Activated naive CD4-positive, alpha-beta T cell treated with anti-CD3 and anti-CD28 coated beads, Interleukin-2, amount 50 U/mL, for 72 hours (primary cell): Measurements from ENCODE around the gene OCRL. TPM values are rescaled to one million over a fixed set of nuclear protein-coding genes. Genes with fewer than 3 reads are reported as not detected.

Source experiments
- ATAC-seq, 2 donors: fragments of 150-1000 bp; cut with Tn5 transposase; 2 replicates each; pipeline ENCODE4 v1.10.0; 2021; ENCODE audit warnings: mild to moderate bottlenecking in 2 of 2, moderate library complexity in 2 of 2
- DNase-seq, 2 donors: peaks; one replicate each; pipeline ENCODE4 v3.0.0; 2021 to 2022; ENCODE audit warnings: low spot score in 2 of 2
- H3K27ac Mint-ChIP-seq, 2 donors: one replicate each; pipeline ENCODE4 v1.8.0; 2022; ENCODE audit warnings: mild to moderate bottlenecking in 2 of 2, mixed read lengths in 2 of 2
- H3K36me3 Mint-ChIP-seq, 2 donors: one replicate each; pipeline ENCODE4 v1.8.0; 2022; ENCODE audit warnings: mixed read lengths in 2 of 2
- H3K9me3 Mint-ChIP-seq, 2 donors: one replicate each; pipeline ENCODE4 v1.8.0; 2022; ENCODE audit warnings: mixed read lengths in 2 of 2
- total RNA-seq, 2 donors: library from RNA; stranded (reverse); gene quantifications; one replicate each; pipeline ENCODE4 v1.2.3, GENCODE V29; 2022

OCRL gene
- total RNA-seq, 2 donors from 2014 or later: 0.96 to 3.1 TPM

DNA sequence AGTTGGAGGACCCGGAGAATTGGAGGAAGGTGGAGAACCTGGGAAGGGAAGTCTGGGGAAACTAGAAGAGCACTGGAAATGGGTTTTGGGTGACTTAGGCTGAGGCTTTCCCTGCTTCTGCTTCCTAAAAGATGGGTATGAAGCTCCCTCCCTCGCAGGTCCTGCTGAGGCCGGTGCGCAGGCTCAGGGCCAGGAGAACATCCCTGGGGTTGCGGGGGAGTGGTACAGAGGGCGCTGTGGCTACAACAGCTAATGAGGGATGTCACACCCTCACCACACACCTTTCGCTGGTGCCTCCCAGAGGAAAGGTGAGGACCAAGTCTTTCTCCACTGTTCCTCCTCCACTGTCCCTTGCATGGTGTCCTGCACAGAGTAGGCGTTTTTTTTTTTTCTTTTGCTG, 98.9 kb downstream of the OCRL start:
- Mint-ChIP-seq H3K36me3 (no peaks in the 10 kb centered on the region), H3K9me3 (no peaks in the 10 kb centered on the region), H3K27ac (no peak overlapping the region)
- ATAC-seq (no peak), DNase-seq (no peak)

DNA sequence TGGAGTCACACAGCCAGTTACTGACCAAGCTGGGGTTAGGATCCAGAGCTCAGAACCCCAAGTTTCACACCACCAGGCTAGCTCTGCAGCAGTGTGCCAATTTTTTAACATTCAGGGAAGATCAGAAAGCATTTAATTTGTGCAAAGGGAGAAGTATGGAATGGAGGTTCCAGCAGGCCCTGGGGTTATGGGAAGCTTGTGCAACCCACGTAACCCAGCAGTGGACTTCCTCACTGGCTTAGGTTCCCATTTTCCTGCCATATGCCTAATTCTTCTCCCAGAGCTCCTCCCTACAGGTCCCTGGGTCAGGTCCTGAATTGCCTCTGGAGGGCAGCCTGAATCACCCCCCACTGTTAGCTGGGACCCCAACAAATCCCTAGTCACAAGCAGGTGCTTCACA, 100.7 kb downstream of the OCRL start:
- Mint-ChIP-seq H3K27ac (no peak overlapping the region), H3K9me3 (no peaks in the 10 kb centered on the region), H3K36me3 (no peaks in the 10 kb centered on the region)
- no peak for DNase-seq
- ATAC-seq: no peak

DNA sequence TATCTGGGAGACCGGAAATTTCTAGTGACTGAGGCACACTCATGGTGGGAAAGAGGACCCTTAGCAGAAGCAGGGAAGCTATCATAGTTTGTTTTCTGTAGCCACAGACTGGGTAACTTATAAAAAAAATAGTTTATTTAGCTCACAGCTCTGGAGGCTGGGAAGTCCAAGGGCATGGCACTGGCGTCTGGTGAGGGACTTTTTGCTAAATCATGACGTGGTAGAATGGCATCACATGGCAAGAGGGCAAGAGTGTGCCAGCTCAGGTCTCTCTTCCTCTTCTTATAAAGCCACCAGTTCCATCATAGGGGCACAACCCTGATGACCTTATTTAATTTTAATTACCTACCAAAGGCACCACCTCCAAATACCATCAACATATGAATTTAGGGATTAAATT, 101.4 kb downstream of the OCRL start:
- no peak overlapping the region for H3K27ac Mint-ChIP-seq
- H3K9me3 Mint-ChIP-seq: no peaks in the 10 kb centered on the region
- DNase-seq (no peak), ATAC-seq (no peak)
- no peaks in the 10 kb centered on the region for H3K36me3 Mint-ChIP-seq

DNA sequence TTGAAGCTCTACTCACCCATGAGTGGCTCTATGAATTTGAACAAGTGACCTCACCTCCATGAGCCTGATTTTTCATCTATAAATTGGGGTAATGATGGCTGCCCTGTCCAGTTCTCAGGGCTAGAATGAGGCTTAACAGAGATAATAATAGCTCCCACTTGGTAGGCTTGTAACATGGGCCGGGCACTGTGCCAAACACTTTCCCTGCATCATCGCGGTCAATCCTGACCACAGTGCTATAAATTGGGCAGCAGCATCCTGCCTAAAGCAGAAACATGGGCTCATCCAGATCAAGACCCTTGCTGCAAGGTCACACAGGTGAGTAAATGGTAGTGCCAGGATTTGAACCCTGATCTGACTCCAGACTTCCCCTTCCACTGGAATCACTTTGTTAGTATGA, 101.9 kb downstream of the OCRL start:
- no peaks in the 10 kb centered on the region for H3K36me3 Mint-ChIP-seq

More for the DNA sequence above, 101.9 kb downstream of the OCRL start:
- H3K9me3 Mint-ChIP-seq: no peaks in the 10 kb centered on the region
- no peak overlapping the region for H3K27ac Mint-ChIP-seq
- ATAC-seq (no peak), DNase-seq (no peak)

Other genes with a start within 250 kb of the OCRL start
- gene SMARCA1, start 16.8 kb upstream of the OCRL start, total RNA-seq: under 1 TPM; 0.20 to 0.56 TPM
- 1 to 10 TPM in 1 of 2 donors, not detected in 1; 2.0 TPM for gene APLN, start 114.7 kb downstream of the OCRL start, total RNA-seq
- gene XPNPEP2, start 198.7 kb downstream of the OCRL start, total RNA-seq: under 1 TPM in 1 of 2 donors, not detected in 1; 0.21 TPM
- gene SASH3, start 239.7 kb downstream of the OCRL start, total RNA-seq: 100 to 1,000 TPM in 1 of 2 donors, 10 to 100 TPM in 1; 82.7 to 114 TPM